ENCODE measurements around the gene KRTAP9-3.

DNA sequence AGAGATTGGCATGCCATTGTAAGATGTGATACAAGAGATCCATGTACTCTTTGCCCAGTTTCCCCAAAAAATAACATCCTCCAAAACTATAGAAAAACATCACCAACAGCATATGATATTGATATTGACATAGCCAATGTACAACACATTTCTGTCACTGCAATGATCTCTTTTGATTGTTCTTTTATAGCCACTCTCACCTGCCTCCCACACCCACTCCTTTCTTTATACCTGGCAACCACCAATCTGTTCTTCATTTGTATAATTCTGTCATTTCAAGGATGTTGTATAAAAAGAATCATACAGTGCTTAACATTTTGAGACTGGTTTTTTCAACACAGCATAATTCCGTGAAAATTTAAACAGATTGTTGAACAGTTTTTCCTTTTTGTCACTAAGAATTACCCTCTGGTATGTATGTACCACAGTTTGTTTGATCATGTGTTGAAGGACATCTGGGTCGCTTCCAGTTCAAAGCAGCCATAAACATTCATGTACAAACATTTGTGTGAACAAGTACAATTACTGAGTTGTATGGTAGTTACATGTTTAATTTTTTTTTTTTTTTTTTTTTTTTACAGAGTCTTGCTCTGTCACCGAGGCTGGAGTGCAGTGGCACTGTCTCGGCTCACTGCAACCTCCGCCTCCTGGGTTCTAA is 32.7 kb upstream of the KRTAP9-3 start:
- TF ChIP-seq EZH2 (IDR thresholded peaks at IDR 0.05; ENCODE audit: borderline replicate concordance, insufficient read depth, low read depth, low read length, poor library complexity, severe bottlenecking), result no peak
- TF ChIP-seq, protein P1, sequence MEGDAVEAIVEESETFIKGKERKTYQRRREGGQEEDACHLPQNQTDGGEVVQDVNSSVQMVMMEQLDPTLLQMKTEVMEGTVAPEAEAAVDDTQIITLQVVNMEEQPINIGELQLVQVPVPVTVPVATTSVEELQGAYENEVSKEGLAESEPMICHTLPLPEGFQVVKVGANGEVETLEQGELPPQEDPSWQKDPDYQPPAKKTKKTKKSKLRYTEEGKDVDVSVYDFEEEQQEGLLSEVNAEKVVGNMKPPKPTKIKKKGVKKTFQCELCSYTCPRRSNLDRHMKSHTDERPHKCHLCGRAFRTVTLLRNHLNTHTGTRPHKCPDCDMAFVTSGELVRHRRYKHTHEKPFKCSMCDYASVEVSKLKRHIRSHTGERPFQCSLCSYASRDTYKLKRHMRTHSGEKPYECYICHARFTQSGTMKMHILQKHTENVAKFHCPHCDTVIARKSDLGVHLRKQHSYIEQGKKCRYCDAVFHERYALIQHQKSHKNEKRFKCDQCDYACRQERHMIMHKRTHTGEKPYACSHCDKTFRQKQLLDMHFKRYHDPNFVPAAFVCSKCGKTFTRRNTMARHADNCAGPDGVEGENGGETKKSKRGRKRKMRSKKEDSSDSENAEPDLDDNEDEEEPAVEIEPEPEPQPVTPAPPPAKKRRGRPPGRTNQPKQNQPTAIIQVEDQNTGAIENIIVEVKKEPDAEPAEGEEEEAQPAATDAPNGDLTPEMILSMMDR (IDR thresholded peaks at IDR 0.05), result no peak
